HG03060 (cell line): ENCODE results near the gene DUSP7.

Source experiments
- ATAC-seq: cut with Tn5 transposase; IDR thresholded peaks from one replicate; pipeline ENCODE4 v1.9.1; 2021; ENCODE audit warnings: low read depth, moderate number of reproducible peaks; ENCODE audit not compliant: unreplicated experiment

The DUSP7 gene

GRCh38 chr3:52013802-52014598 lies 42.4 kb downstream of the DUSP7 start:
- no peak for ATAC-seq

GRCh38 chr3:52012699-52013098 lies 43.7 kb downstream of the DUSP7 start:
- ATAC-seq, result no peak

- no peak for ATAC-seq
Measured at GRCh38 chr3:52010431-52010830, 45.9 kb downstream of the DUSP7 start.

GRCh38 chr3:52007291-52007690 lies 49.1 kb downstream of the DUSP7 start:
- ATAC-seq, result no peak

GRCh38 chr3:52006820-52007133 lies 49.6 kb downstream of the DUSP7 start:
- ATAC-seq, result no peak

GRCh38 chr3:52006017-52006819 lies 50.2 kb downstream of the DUSP7 start:
- no peak for ATAC-seq

GRCh38 chr3:52005571-52005986 lies 50.8 kb downstream of the DUSP7 start:
- no peak for ATAC-seq

- ATAC-seq, result no peak
Measured at GRCh38 chr3:52004906-52005395, 51.4 kb downstream of the DUSP7 start.

GRCh38 chr3:52004163-52004787 lies 52.1 kb downstream of the DUSP7 start:
- ATAC-seq, result no peak

- no peak for ATAC-seq
Measured at GRCh38 chr3:52002748-52003147, 53.6 kb downstream of the DUSP7 start.

- no peak for ATAC-seq
Measured at GRCh38 chr3:52001443-52001974, 54.9 kb downstream of the DUSP7 start.

- no peak for ATAC-seq
Measured at GRCh38 chr3:51999846-52000245, 56.5 kb downstream of the DUSP7 start.
